ENCODE data around the gene ZDHHC18.

GRCh38 chr1:26811057-26811456, 15.4 kb upstream of the ZDHHC18 start:
- TF ChIP-seq, protein P1, sequence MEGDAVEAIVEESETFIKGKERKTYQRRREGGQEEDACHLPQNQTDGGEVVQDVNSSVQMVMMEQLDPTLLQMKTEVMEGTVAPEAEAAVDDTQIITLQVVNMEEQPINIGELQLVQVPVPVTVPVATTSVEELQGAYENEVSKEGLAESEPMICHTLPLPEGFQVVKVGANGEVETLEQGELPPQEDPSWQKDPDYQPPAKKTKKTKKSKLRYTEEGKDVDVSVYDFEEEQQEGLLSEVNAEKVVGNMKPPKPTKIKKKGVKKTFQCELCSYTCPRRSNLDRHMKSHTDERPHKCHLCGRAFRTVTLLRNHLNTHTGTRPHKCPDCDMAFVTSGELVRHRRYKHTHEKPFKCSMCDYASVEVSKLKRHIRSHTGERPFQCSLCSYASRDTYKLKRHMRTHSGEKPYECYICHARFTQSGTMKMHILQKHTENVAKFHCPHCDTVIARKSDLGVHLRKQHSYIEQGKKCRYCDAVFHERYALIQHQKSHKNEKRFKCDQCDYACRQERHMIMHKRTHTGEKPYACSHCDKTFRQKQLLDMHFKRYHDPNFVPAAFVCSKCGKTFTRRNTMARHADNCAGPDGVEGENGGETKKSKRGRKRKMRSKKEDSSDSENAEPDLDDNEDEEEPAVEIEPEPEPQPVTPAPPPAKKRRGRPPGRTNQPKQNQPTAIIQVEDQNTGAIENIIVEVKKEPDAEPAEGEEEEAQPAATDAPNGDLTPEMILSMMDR (IDR thresholded peaks at IDR 0.05) = no peak
- TF ChIP-seq EZH2phosphoT487 (IDR thresholded peaks at IDR 0.05) (no peak), EZH2 (IDR thresholded peaks at IDR 0.05) (no peak)
